DMS153 (cell line): ENCODE measurements around the gene CDH4.
"Not testable (repeated sequence)": the region's sequence is repeated elsewhere in the genome, so short reads cannot be mapped to it uniquely, and the experiment has no call there.

Source experiments
- DNase-seq: peaks from one replicate; lab custom pipeline; 2025; lab: John Stamatoyannopoulos, UW

CDH4 gene

DNA sequence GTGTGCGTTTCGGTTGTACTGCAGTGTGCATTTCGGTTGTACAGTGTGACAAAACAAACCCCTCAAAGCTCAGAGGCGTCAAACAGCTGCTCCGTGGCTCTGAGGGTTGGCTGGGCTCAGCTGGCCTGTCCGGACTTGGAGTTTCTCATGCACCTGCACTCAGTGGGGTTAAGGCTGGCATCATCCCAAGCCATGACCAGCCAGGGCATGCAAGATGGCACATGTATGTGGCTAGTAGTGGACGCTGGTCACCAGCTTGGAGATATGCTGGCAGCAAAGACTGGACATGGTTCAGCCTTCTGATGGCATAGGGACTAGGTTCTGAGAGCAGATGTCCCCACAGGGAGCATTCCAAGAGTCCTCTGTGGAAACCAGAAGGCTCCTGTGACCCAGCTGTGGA, 187.2 kb downstream of the CDH4 start:
- DNase-seq: no peak

- no peak for DNase-seq
Observed at GRCh38 chr20:61440548-61441055, 188.5 kb downstream of the CDH4 start.

GRCh38 chr20:61441537-61441936, 189.5 kb downstream of the CDH4 start:
- DNase-seq: no peak

DNA sequence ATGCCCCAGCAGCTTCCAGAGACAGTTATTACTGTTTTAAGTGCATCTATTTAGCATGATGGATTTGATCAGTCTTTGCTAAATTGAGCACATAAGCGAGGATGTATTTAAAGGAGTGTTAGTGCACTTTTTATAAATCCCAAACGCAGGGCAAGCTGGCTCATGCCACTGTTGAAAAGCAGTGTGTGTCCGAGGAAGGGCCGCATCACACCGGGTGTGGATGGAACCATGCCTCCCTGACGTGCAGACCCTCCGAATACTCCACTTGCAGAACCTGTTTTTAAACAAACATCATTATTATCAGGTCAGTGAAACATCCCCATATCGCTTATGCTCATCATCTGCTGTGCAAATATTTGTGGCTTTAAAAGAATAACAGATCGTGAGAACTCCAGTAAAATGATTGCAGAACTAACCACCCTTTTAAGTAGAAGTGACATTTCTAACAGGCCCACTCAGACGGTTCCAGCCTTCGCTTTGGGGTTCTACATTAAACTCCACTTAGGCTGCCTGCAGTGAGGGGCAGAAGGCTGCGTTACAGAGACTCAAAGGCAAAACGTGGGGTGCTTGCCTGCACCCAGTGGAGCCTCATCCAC, 190.1 kb downstream of the CDH4 start:
- peak; percentile 80 for DNase-seq

GRCh38 chr20:61442718-61443117, 190.7 kb downstream of the CDH4 start:
- no peak for DNase-seq

- no peak for DNase-seq
Observed at GRCh38 chr20:61443443-61444126, 191.5 kb downstream of the CDH4 start.

GRCh38 chr20:61444637-61445036, 192.6 kb downstream of the CDH4 start:
- no peak for DNase-seq

DNA sequence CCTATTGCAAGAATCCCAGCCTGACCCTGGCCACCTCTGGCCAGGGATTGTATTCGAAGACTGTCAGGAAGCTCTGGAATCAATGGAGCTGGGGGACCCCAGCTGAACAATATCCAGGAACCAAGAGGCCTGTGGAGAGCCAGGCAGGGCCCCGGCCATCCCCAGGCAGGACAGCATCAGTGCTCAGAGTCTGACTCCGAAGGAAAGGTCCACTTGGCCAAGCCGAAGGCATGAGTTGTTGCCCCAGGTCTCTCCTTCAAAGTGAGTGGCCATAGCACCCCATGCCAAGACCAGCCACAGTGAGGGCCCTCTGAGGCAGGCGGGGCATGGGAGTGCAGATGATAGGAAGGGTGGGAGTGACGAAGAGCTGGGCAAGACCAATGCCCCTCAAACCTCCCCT, 193.1 kb downstream of the CDH4 start:
- DNase-seq: no peak

- DNase-seq: no peak
Observed at GRCh38 chr20:61445741-61446140, 193.7 kb downstream of the CDH4 start.

DNA sequence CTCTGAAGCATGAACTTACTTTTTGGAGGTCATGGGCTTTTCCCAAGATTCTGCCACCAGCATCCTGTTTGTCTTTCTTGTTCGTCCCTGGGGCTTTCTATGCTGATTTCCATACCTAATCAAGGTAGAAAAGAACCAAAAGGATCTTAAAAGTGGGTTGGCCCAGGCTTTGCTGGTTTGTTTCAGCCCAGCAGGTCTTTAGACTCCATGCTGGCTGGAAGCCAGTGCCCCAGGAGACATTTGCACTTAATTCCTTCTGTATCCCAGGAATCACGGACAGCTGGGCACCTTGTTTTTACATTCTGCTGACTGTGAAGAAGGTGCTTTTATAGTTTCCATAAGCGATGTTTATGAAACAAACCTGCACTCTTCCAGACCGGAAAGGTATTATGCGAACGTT, 195.9 kb downstream of the CDH4 start:
- DNase-seq: peak; percentile 26

- DNase-seq: no peak
Observed at GRCh38 chr20:61448386-61448785, 196.3 kb downstream of the CDH4 start.

DNA sequence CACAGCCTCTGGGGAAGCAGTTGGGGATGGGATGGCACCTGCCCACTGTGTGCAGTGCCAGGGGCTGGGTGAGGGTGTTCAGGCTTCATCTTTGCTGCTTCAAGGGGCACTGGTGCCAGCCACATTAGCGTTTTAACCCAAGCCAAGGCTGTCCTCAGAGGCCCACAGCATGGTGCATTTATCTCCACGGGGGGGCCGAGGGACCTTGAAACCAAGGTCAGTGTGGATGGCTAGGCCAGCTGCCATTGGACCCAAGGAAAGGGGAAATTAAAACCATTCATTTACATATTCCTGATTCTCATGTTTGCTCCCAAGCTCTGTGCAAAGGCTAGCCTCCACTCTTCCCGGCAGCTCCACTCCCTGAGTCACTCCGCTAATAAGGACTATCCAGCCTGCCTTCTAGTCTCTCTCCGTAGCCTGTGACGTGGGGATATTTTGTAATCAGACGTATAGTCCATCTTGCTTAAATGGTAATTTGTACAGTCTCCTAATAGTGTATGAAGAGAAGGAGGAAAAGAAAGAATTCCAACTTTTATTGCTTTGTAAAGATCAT, 197.1 kb downstream of the CDH4 start:
- DNase-seq: no peak

GRCh38 chr20:61449916-61450315, 197.9 kb downstream of the CDH4 start:
- no peak for DNase-seq

DNA sequence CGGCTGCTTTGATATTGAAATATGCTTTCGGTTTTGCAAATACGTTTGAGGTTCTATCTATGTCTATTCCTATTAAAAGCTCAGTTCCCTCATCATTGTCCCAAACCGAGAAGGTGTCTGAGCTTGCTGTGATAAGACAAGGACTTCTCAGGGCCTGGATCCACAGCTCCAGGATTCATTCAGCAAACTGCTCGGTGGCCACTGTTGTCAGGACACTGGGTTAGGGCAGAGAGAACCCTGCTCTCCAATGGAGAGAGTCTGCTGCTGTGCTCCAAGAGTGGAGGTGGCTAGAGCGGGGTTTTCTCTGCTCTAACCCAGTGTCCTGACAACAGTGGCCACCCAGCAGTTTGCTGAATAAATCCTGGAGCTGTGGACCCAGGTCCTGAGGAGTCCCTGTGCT, 198.5 kb downstream of the CDH4 start:
- no peak for DNase-seq

DNA sequence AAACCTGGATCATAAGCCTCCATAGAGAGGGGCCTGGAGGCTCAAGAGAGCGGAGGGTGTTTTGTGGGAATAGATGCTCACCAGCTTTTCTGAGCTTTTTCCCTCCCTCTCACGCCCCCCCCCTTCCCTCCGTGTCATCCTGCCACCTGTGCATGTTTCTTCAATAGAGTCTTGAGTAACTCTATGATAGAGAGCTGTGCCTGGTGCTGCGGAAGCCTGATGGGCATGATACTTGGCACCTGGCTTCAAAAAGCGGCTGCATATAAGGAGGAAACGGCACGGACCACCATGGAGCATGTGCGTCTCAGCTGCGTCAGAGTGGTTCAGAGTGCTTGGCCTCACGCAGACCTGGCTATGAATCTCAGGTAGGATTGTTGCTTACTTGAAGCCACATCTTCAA, 198.9 kb downstream of the CDH4 start:
- no peak for DNase-seq

- DNase-seq: no peak
Observed at GRCh38 chr20:61451953-61452352, 199.9 kb downstream of the CDH4 start.

- DNase-seq: no peak
Observed at GRCh38 chr20:61453219-61453618, 201.2 kb downstream of the CDH4 start.

DNA sequence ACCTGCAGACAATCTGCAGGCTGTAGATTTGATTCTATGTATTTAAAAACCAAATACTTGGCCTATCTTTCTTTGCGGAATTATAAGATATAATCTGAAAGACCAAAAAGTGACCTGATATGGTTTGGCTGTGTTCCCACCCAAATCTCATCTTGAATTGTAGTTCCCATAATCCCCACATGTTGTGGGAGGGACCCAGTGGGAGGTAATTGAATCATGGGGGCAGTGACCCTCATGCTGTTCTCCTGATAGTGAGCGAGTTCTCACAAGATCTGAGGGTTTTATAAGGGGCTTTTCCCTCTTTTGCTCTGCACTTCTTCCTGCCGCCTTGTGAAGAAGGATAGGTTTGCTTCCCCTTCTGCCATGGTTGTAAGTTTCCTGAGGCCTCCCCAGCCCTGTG, 201.6 kb downstream of the CDH4 start:
- DNase-seq: not testable (repeated sequence)

GRCh38 chr20:61454053-61454452, 202.0 kb downstream of the CDH4 start:
- DNase-seq: no peak

DNA sequence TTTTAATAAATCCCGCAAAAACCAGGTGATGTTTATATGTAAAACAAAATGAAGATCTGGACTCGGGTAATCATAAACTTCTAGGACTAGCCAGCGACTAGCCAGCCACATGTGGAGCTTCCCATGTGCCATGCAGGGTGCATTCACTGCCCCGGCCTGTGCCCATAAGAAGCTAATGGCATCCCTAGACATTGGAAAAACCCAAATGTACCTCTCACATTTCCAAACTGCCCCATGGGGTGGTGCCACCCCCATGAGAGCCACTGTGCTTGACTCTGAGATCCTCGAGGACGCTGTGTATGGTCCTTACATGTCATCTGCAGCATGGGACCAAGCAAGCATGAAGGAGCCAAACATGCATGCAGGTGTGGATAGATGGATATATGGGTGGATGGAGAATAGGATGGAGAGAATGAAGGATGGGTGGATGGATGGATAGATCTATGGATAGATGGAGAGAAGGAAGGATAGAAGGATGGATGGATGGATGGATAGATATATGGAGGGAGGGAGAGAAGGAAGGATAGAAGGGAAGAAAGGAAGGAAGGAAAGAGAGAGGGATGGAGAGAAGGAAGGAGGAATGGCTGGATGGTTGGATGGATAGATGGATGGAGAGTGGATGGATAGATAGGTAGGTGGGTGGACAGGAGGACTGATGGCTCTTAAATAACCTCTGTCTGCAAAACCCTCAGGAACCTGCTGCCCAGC, 203.6 kb downstream of the CDH4 start:
- DNase-seq: no peak

DNA sequence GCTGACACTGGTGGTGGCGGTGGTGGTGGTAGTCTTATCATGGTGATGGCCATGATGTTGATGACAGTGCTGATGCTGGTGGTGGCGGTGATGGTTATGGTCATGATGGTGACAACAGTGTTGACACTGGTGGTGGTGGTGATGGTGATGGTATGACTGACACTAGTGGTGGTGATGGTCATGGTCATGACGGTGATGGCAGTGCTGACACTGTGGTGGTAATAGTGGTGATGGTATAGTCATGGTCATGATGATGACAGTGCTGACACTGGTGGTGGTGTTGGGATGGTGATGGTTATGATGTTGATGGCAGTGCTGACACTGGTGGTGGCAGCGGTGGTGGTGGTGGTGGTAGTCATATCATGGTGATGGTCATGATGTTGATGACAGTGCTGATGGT, 205.7 kb downstream of the CDH4 start:
- DNase-seq: no peak

DNA sequence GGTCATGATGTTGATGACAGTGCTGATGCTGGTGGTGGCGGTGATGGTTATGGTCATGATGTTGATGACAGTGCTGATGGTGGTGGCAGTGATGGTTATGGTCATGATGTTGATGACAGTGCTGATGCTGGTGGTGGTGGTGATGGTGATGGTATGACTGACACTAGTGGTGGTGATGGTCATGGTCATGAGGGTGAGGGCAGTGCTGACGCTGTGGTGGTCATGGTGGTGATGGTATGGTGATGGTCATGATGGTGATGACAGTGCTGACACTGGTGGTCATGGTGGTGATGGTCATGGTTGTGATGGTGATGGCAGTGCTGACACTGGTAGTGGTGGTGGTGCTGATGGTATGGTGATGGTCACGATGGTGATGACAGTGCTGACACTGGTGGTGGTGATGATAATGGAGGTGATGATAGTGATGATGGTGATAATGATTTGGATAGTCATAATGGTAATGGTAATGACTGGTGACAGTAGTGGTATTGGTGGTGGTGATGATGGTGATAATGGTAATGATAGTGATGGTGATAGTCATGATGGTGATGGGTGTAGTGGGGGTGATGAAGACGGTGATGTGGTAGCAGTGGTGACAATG, 206.2 kb downstream of the CDH4 start:
- DNase-seq: no peak

DNA sequence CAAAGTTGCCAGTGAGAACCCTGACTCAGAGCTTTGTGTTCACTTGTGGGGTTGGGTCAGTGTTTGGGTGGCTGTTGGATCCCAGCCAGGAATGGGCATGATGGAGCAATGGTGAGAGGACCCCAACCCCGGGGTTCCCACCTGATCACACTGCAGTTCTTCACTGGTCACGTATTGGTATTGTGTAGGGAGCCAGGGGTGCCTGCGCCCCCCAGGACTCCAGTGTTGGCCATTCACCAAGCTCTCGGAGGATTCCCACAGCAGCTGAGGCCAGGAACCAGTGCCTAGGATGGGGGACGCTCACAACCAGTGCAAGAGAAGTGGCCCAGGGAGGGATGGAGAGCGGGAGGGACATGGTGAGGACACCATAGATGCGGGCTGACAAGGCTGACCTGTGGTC, 207.2 kb downstream of the CDH4 start:
- no peak for DNase-seq
